GM10847 (cell line): Measurements from ENCODE around the gene KCNK18.

Experiments
- POLR2A ChIP-seq: IDR thresholded peaks from 2 replicates; pipeline ENCODE4 v1.6.1; 2011; ENCODE audit not compliant: insufficient read length; ENCODE audit errors: extremely low read depth

The KCNK18 gene

DNA sequence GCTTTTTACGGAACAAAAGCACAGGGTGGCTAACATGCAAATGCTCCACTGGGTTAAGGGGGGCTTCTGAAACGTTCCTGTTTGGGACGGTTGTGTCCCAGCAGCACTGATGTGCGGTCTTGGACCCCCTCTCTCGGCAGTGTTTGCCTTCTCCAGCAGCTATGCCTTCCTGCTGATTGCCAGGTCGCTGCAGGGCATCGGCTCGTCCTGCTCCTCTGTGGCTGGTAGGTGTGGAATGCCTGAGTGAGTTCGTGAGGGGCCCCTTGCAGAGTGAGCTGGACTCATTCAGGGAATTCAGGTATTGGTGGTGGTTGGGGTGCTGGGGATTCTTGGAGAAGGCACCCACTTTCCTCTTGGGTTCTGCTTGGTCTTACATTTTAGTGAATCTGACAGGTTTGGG lies 56.6 kb downstream of the KCNK18 start:
- TF ChIP-seq POLR2A: no peak

DNA sequence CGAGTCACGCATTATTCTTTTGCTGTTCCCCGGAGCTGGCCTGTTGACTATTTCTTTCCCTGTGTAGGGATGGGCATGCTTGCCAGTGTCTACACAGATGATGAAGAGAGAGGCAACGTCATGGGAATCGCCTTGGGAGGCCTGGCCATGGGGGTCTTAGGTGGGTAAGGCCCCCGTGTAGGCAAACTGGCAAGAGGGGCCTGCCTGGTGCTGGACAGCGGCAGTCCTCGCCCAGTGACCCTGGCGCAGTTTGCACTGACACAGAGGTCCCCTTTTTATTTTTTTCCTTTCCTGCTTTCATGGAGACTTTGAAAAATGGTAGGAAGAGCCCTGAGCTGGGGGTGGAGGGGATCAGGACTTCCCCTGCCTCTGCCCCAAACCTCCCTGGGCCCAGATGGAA lies 57.0 kb downstream of the KCNK18 start:
- no peak for TF ChIP-seq POLR2A

- TF ChIP-seq POLR2A: no peak
Measured at GRCh38 chr10:117254774-117255735, 57.8 kb downstream of the KCNK18 start.

GRCh38 chr10:117255835-117256460 lies 58.7 kb downstream of the KCNK18 start:
- TF ChIP-seq POLR2A: no peak

DNA sequence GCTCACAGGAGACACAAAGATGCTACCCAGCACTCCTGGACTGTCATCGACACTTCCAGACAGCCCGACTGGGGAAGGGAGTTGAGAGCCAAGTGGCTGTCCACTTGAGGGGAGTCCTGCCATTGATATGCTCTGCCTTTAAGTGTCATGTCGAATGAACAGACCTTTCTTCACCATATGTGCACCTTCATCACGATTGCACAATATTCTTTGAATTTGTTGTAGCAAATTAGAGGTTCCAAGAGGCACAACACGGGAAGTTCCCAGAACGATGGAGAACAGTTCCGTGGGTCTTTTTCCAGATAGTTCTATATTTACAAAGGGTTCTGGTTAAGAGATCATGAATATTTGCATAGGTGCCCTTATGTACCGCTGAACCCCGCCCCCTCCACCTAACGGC lies 59.6 kb downstream of the KCNK18 start:
- no peak for TF ChIP-seq POLR2A

DNA sequence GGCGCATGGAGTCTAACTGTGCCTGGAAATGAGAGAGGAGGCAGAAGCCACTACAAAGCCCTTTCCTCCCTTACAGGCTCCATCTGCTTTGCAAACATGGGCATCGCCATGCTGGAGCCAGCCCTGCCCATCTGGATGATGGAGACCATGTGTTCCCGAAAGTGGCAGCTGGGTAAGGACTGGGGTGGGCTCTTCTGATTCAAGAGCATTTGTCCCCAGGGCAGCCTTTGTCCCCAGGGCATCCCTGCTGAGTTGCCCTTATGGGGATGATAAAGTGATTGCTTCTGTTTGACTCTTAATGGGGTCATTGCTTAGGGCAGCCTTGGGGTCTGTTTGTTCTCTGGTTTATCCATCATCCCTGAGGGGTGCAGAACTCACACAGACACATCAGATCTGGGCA lies 60.4 kb downstream of the KCNK18 start:
- TF ChIP-seq POLR2A: no peak

- TF ChIP-seq POLR2A: no peak
Measured at GRCh38 chr10:117259279-117259678, 62.0 kb downstream of the KCNK18 start.
